Thyroid gland (tissue), 4 donors: Measurements from ENCODE around the gene SCAMP1.

ENCODE experiments used
- POLR2A ChIP-seq, 2 donors: fragments of 450-650 bp; IDR thresholded peaks; one replicate each; pipeline ENCODE4 v1.6.1; 2017; ENCODE audit warnings: antibody characterized with exemption in 2 of 2, mild to moderate bottlenecking in 2 of 2, moderate library complexity in 1 of 2
- TF ChIP-seq, protein P1 (sequence below), 6 experiments: fragments of 200-600 bp in 3 of 6; fragments of 450-650 bp in 3 of 6; sonication (generic) in 3 of 6; IDR thresholded peaks; one replicate each; pipeline ENCODE4 v1.5.1; 2016 to 2019; ENCODE audit warnings: antibody characterized with exemption in 6 of 6, mild to moderate bottlenecking in 2 of 6, inconsistent platforms in 1 of 6, moderate library complexity in 1 of 6

- TF ChIP-seq POLR2A (IDR thresholded peaks at IDR 0.05), result no peak
- TF ChIP-seq, protein P1, sequence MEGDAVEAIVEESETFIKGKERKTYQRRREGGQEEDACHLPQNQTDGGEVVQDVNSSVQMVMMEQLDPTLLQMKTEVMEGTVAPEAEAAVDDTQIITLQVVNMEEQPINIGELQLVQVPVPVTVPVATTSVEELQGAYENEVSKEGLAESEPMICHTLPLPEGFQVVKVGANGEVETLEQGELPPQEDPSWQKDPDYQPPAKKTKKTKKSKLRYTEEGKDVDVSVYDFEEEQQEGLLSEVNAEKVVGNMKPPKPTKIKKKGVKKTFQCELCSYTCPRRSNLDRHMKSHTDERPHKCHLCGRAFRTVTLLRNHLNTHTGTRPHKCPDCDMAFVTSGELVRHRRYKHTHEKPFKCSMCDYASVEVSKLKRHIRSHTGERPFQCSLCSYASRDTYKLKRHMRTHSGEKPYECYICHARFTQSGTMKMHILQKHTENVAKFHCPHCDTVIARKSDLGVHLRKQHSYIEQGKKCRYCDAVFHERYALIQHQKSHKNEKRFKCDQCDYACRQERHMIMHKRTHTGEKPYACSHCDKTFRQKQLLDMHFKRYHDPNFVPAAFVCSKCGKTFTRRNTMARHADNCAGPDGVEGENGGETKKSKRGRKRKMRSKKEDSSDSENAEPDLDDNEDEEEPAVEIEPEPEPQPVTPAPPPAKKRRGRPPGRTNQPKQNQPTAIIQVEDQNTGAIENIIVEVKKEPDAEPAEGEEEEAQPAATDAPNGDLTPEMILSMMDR (IDR thresholded peaks at IDR 0.05), result no peak
Measured at GRCh38 chr5:78449103-78449502, 88.7 kb downstream of the SCAMP1 start.
